ENCODE measurements around the gene GNB1L. TPM values are rescaled to one million over a fixed set of nuclear protein-coding genes. Genes with fewer than 3 reads are reported as not detected.

The GNB1L gene
- total RNA-seq, 4 donors from 2014 or later, result 4.3 to 7.6 (median 6.1) TPM

GRCh38 chr22:19741053-19741452 lies 113.6 kb downstream of the GNB1L start:
- DNase-seq (ENCODE audit: low spot score), result no peak
- TF ChIP-seq CTCF (IDR thresholded peaks at IDR 0.05), result no peak
- no peak for ATAC-seq (ENCODE audit: low FRiP score)

DNA sequence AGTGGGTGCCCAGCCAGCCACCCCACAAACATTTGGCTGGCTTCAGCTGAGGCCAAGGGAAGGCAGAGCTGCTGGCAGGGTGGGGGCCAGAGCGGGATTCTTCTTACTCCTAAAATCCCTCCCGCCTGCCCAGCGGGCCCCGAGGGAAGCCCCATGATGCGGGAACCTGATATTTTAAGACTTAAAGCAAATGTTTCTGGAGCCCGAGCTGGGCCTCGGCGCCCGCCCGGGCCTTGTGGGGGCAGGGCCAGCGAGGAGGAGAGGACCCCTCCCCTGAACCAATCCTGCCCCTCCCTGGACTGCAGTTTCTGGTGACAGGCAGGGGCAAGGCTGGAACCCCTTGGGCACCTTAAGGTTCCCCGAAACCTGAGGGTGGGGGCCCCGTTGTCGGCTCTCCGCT lies 114.1 kb downstream of the GNB1L start:
- no peak for DNase-seq (ENCODE audit: low spot score)
- no peak for TF ChIP-seq CTCF (IDR thresholded peaks at IDR 0.05)
- ATAC-seq (ENCODE audit: low FRiP score), result no peak

- ATAC-seq (ENCODE audit: low FRiP score) (no peak), DNase-seq (ENCODE audit: low spot score) (no peak)
- no peak for TF ChIP-seq CTCF (IDR thresholded peaks at IDR 0.05)
These were observed 114.7 kb downstream of the GNB1L start for GRCh38 chr22:19739911-19740449.

GRCh38 chr22:19739448-19739895 lies 115.2 kb downstream of the GNB1L start:
- no peak for DNase-seq (ENCODE audit: low spot score)
- ATAC-seq (ENCODE audit: low FRiP score), result no peak
- no peak for TF ChIP-seq CTCF (IDR thresholded peaks at IDR 0.05)

DNA sequence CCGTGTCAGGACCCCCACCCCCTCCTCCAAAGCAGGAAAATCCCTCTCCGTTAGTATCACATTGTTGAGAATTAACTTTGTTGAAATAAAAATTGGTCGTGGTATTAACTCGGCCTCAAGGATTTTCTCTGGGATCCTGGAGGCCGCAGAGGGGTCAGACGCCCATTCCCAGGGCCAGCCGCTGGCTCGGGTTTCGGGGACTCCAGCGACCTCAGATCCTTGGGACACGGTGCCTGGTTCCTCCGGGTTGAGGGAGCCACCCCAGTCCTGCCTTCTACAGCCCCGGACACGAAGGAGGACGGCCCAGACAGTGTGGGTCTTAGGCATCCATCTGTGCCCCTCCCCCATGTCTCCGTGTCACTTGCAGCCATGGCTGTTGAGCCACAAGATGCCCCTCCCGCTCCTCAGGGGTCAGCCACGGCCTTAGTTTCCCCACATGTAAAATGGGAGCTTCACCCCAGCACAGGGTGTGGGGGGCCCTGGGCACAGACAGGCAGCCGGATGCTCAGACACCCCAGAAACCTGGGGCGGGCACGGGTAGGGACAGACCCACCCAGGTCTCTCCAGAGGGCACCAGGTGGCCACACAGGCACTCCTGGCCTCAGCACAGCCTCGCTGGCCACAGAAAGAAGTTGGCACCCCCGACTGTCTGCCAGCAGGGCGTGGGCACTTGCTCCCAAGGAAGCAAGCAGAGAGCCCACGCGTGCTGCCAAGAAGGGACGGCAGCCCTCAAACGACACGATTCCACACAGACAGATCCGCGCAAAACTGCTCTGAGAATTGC lies 115.8 kb downstream of the GNB1L start:
- DNase-seq (ENCODE audit: low spot score) (no peak), ATAC-seq (ENCODE audit: low FRiP score) (no peak)
- TF ChIP-seq CTCF (IDR thresholded peaks at IDR 0.05), result no peak

DNA sequence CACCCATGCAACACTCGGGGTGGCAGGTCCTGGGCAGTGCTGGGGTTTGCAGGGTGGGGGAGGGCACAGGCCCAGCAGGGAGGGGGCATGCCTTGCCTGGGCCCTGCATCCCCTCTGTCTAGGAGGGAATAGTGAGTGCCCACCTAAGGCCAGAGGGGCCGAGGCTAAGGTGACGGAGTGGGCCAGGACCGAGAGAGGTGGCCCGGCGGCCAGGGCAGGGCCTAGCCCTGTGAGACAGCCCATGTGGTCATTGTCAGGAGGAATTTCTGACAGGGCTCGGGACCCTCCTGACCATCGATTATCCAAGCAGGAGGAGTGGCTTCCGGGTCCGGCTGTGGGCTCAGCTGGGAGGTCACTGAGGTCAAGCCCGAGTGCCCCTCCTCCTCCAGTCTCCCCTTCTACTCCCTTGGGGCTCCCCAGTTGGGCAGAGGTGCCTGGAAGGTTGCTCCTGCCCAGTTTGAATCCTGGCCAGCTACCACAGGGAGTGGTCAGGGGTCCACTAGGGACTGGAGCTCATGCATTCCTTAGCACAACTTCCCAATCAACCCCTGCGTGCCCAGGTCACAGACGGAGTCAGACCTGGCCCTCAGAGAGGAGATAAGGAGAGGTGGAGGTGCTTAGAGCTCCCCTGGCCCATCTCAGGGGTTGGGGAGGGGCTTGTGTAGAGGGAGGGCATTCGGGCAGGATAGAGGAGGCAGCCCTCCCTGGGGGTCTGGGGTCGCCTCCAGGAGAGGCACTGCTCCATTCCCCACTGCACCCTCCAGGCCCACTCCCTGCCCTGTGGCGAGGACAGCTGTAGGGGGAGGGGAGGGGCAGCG lies 116.6 kb downstream of the GNB1L start:
- no peak for ATAC-seq (ENCODE audit: low FRiP score)

More for the DNA sequence above, 116.6 kb downstream of the GNB1L start:
- no peak for TF ChIP-seq CTCF (IDR thresholded peaks at IDR 0.05)
- no peak for DNase-seq (ENCODE audit: low spot score)
